HL-60/S4 (cell line): ENCODE data around the gene USP40.

Experiments
- in situ Hi-C: fragments of 300-500 bp; cut with MboI; formaldehyde crosslinking; loops from 2 replicates; pipeline ENCODE4 v1.14.3; 2022; ENCODE audit warnings: low sequenced_read_pairs

Gene USP40

DNA sequence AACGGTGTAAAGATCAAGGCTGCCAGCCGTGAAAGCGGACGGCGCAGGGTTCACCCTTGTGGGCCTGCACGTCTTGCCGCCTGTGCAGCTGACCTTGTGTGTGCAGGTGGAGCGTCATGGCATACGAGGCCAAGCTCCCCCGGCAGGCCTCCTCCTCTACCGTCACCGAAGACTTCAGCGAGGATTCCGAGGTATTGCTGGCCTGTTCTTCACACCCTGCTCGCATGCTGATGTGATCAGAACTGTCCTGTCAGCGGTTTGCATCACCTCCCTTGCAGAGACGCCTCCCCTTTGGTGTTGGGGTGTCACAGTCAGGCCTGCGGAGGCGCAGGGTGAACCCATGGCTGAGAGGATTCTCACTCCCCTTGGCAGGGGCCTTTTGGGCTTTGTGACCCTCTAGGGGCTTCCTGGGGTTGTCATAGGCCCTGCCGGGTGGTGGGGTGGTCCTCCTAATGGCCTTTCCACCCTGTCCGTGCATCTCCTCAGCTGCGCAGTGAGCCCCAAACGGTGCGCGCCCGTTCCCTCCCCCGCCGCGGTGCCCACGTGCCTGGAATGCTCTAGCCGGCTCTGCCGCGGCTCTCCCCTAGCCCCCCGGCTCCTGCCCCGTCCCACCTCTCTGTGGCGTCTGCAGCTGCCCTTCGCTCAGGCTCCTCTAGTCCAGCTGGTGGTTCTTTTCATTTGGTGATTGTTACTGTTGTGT lies 119.8 kb downstream of the USP40 start:
- in situ Hi-C loops, result no loop called here

DNA sequence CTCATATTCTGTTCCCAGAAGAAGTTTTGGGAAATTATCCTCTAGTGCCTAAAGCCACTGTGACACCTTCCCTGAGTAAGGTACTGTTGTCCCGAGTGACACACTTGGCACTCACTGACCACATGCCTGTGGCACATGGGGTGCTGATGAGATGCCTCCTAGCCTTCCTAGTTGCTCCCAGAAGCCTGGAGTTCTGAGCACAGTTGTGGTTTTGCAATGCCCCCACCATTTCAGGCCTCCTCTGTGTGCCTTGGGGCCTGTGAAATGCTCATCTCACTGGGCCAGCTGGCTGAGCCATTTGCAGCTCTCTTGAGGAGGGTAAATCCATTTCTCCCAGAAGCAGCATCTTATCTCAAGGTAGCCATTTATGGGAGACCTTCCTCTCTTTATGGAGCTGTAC lies 120.5 kb downstream of the USP40 start:
- in situ Hi-C loops, result no loop called here

DNA sequence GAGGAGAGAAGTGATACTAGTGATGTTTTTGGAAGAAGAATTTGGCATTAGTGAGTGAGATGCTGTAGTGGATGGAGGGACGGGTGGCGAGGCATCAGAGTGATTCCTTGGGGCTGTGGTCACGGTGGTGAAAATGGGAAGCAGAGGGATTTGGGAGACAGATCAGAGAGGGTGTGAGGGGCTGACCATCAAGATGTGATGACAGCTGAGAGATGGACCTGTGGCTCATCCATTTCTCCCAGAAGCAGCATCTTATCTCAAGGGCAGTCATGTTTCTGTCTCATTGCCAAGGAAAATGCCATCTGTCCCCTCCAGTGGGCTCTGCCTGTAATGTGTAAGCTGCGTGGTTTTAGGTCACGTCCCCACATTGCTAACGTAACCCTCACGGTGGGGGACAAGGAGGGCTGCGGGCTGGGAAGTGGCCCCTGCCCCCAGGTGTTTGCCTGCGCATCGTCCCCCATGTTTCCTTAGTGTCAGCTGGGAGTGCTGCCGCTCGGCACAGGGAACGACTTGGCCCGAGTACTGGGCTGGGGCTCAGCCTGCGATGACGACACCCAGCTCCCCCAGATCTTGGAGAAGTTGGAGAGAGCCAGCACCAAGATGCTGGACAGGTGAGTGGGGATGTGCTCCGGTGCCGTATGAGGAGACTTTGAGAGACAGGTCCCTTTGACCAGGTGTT lies 121.3 kb downstream of the USP40 start:
- in situ Hi-C loops, result no loop called here

DNA sequence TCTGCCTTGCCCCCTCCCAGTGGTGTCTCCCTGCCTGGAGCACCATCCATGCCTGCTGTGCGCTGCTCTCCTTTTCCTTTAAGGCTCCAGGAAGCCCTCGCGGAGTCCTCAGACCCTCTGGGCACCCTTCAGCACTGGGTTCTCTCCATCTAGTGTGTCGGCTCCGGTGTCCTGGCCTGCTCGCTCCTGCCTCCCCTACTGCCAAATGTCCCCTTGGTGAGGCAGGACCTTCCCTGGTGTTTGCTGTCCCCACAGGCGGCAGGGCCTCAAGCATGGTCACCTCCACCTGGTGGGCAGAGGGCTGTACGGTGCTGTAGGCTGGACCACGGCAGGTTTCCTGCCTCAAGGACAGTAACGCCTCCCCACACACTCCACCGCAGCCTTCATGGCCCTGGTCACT lies 122.1 kb downstream of the USP40 start:
- in situ Hi-C loops, result no loop called here

DNA sequence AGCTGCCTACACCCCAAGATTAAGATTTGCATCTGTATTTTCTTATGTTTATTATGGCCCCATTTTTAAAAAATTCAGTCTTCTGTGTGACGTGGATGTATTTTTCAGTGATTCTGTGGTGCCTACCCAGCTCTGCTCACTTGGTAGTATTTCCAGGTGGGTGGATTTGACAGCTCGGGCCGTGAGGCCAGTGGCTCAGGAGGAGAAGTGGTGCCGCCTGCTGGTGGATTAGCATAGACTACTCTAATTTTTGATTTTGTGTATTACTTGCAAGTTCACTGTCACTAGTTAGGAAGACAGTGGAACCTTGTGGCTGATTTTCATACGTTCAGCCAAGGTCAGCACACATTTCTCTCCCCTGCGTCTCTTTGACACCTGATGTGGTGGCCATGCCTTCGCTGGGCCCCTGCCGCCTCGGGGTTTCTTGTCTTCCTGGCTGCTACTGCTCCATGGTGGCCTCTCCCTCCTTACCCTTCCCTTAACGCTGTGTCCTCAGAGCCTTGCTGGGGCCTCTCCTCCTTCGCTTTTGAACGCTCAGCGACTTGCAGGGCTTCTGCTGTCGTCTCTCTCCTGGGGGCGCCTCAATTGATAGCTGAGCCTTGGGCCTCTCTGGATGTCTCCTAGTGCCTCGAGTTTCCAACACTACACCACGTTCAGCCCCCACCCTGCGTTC lies 122.9 kb downstream of the USP40 start:
- in situ Hi-C loops, result no loop called here

DNA sequence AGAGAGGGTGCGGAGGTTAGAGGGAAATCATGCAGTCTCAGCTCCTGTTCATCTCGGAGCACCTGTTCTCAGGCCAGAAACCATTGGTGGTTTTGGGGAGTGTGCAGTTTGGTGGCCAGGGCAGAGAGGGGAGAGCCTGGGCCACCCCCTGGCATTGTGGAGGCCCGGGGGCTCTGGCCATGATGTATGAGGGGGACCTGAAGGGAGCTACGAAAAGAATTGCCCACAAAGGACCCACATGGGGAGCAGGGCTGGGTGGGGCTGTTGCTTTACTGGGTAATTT lies 124.6 kb downstream of the USP40 start:
- in situ Hi-C loops, result no loop called here

DNA sequence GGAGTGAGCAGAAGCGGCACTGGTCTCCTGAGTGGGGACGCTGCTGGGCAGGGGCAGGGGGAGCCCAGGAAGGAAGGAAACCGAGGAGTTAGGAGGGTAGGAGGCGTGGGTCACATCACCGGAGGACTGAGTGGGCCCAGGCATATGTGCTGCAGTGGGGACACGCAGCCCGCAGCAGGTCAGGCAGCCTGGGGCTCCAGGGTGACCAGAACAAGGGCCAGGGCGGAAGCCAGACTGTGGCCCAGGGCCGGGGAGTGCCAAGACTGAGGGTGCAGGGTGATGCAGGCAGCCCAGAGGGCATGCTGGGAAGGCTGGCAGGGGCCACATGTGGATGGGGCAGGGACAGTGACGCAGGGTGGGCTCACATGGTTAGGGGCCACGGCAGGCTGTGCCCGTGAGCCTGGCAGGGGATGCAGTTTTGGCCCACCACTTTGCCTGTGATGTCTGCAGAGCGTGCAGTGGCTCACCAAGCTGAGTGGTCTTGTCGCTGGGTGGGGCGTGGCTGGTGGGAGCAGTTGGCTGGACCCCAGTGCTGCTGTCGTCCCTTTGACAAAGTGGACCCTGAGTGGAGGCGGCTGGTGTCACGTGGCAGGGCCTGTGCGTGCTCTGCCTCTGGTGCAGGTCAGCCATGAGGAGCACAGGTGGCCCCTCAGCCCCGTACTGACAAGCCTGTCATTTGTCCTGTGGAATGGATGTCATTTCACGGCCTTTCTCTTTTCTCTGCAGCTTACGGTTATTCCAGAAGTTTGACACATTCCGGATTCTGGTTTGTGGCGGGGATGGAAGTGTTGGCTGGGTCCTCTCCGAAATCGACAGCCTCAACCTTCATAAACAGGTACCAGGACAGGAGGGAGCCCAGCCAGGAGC lies 125.2 kb downstream of the USP40 start:
- in situ Hi-C loops, result no loop called here

DNA sequence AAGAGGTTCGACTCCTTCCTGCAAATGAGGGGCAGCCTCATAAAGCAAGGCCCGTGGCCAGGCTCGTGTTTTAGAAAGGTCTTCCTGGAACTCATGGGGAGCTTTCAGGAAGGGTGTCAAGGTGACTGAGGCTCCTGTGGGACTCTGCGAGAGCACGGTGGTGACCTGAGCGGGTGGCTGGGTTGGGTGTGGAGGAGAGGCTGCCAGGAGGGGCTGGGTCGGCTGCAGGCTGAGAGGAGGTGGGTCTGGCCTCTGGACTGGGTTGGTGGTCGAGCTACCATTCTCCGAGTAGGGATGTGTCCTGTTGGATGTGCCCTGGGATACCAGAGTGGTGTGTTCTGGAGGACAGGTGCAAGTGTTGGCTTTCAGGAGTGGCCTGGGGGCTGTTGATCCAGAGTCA lies 125.9 kb downstream of the USP40 start:
- in situ Hi-C loops, result no loop called here

DNA sequence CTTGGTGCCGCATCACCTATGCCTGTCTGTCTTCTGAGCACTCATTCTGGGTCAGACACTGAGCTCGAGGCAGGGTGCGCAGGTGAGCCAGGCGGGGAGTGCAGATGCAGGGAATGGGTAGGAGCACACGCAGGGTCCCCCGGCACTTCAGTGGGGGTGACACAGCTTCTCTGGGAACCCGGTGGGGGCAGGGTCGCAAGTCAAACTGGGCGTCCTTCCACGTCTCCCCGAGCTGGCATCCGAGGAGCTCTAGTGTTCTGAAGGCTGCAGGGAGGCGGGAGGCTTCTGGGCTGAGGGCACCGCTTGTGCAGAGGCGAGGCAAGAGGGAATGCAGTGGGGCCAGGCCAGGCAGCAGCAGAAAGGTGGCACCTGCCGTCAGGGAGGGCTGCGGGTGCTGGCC lies 126.3 kb downstream of the USP40 start:
- in situ Hi-C loops, result no loop called here

DNA sequence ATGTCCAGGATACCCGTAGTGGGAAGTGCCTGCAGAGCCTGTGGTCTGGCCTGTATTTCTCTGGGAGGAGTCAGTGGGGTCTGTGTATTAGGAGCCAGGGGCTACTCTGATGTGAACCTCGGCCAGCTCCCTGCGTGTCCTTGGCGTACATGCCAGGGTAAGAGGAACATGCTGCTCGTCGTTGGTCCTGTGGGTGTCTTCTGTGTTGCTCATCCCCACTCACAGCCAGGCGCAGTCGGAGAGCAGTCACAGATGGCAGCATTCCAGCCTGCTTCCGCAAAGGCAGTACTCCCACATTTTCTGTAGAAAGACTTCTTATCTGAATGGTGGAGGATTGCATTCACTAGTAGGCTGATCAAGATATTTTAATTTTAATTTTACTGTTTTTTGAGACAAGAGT lies 127.4 kb downstream of the USP40 start:
- in situ Hi-C loops, result no loop called here

DNA sequence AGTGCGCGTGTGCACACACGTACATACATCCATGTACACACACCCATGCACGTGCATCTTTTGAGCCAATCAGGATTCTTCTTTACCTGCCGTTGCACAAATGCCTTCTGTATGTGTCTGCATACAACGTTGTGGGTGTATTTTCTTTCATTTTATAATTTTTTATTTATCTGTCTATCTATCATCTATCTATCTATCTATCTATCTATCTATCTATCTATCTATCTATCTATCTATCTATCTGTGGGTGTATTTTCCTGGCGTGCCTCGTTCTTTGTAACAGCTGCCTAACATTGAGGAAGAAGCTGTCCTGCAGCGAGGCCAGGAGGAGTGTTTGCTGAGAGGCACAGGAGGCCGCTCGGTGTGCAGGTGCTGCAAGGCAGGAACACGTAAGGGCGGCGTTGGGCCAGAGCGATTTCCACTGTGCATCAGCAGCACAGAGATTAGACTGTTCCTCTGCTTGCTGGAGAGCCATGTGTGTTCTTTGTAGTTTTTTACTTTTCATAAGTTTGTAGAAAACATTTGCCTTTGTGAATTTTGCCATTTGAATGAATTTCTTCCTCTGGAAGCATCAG lies 127.9 kb downstream of the USP40 start:
- in situ Hi-C loops, result no loop called here

DNA sequence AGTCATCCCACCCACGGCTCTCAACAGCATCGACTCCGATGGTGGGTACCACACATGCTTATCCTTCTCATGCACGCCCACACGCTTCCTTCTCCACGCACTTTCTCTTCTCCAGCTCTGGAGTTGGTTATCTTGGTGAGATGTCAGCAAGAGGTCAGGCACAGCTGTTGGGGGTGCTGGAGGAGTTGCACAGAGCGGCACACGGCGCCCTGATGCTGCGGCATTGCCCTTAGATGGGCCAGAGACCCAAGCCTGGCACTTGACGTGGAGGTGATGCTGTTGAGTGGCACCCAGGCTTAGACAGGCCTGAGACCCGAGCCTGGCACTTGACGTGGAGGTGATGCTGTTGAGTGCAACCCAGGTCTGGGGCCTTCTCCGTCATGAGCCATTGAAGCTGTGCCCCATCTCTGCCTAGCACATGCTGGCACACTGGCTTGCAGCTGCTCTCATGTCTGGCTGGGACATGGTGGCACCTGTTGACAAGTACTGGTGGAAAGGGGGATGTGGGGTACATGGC lies 129.1 kb downstream of the USP40 start:
- in situ Hi-C loops, result no loop called here

DNA sequence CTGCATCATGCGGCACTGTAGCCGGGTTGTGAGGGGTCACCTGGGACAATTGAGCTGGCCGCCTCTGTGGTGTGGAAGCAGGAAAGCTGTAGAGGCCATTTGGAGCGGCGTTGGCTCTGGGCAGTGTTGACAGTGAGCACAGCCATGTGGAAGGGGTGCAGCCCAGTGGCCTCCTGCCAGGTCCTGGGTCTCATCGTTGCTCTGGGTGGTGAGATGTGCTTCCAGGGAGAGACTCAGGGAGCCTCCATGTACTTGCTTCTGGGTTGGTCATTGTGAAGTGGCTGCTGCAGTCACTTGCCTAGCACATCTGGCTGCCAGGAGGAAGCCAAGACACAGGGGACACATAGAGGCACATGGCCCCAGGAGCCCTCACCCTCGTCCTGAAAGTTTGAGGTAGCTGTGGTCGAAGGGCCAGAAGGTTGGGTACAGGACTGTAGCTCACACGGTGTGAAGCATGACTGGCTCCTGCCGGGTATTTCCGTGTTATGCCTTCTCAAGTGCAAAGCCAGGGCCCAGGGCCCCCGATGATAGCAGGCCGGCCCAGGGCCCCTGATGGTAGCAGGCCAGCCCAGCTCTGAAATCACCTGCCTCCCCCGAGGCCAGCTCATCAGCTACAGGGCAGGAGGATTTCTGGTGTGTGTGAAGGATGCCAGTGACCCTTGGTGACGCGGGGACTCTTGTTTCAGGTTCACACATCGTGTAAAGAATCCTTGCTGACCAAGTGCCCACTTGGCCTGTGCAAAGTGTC lies 129.7 kb downstream of the USP40 start:
- in situ Hi-C loops, result no loop called here

DNA sequence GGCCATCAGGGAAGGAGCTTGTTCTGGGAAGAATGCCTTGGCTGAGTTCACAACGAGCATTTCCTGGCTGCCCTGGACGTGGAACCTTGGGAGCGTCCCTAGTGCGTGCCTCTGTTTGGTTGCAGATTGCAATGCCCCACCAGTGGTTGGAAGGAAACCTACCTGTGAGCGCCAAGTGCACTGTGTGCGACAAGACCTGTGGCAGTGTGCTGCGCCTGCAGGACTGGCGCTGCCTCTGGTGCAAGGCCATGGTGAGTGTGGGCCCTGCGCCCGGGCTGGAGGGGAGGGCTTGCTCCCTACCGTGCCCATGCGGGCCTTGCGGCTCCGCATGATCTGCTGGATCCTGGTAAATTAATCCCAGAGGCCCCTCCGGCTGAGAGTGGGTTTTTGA lies 130.4 kb downstream of the USP40 start:
- in situ Hi-C loops, result no loop called here

DNA sequence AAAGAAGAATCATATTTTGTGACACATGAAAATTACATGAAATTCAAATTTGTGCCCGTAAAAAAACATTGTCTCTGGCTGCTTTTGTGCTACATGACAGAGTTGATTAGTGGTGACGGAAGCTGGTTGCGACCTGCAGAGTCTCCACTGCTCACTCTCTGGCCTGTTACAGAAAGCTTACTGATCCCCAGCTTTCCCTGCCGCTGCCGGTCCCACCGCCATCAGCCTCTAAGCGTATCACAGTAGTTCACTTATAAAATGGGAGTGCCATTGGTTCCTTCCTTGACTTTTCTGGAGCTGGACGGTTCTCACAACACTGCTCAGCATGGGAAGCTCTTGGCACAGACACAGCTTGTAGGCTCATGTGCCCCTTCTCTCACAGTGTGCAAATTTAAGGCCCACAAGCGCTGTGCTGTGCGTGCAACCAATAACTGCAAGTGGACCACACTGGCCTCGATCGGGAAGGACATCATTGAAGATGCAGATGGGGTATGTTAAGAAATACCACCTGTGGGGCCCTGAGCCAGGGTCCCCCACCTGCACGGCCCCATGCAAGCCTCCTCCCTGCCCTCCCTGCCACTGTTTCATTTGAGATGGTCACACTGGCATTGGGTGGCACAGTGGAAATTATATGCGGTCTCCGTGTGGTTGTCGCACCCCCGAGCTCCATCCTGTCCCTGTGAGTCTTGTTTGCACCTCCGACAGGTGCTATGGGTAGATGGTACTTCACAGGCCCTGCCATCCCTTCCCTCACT lies 131.0 kb downstream of the USP40 start:
- in situ Hi-C loops, result no loop called here

DNA sequence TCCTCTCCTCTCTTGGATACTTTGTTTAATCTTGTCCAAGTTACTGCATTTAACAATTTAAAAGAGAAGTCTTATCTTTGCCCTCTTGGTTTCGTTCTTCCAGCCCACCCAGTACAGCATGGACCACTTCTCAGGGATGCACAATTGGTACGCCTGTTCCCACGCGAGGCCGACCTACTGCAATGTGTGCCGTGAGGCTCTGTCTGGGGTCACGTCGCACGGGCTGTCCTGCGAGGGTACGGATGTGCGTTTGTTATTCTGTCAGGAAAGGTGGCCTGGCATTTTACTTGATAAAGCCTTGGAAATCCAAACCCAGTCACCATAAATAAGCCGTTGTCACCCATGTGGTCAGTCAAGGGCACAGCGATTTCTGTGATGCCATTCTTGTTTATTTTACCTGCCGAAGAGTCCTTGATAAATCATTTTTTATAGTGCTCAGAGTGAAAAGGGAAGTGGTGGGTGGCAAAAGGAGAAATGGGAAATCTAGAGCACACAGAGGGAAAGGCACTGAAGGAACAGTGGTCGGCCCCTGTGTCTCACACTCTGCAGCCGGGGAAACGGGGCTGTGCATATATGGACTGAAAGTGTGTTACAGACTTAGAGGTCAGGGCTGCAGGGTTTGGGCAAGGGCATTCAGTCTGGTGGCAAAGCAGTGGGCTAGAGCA lies 131.8 kb downstream of the USP40 start:
- in situ Hi-C loops, result no loop called here

DNA sequence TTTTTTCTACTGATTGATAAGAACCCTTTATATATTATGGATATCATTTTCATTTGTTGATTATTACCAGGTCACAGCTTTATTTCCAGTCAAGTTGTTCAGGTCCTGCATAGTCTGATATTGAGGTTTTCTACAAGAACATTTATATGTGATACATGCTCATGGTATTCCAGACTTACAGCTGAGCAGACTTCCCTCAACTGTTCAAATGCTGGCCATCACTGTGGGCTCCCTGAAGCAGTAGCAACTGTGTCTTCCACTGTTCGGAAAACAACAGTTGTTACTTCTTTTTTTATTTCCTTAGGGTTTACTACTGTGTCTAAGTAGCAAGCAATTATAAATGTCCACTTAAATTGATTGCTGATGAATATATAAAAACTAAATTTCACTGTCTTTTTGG lies 132.8 kb downstream of the USP40 start:
- in situ Hi-C loops, result no loop called here

DNA sequence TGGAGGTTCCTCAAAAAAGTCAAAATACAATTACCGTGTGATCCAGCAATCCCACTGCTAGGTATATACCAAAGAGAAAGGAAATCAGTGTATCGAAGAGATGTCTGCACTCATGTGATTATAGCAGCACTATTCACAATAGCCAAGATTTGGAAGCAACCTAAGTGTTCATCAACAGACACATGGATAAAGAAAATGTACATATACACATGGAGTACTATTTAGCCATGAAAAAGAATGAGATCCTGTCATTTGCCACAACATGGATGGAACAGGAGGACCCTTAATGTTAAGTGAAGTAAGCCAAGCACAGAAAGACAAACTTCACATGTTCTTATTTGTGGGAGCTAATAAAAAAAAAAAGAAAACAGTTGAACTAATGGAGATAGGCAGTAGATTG lies 133.6 kb downstream of the USP40 start:
- in situ Hi-C loops, result no loop called here

DNA sequence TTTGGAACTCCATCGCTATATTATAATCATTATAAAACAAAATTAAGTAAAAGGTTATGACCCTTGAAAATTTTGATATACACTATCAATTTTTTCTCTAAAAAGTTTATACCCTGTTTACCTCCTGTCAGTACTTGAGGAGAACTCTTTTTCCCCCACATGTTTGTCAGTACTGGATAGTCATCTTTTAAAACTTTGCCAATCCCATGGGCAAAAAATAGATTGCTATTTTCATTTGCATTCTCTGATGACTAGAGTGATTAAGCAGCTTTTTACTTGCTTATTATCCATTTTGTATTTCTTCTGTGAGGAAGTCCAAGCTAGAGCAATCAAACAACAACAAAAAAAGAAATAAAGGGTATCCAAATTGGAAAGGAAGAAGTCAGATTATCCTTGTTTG lies 135.9 kb downstream of the USP40 start:
- in situ Hi-C loops, result no loop called here
